Cardiac muscle cell (in vitro differentiated cells and primary cell): ENCODE results near the gene PTGER4. TPM values are rescaled to one million over a fixed set of nuclear protein-coding genes. Genes with fewer than 3 reads are reported as not detected.
A peak's percentile ranks its signal among the peaks of the same experiment; 100 is the strongest.

Source experiments
- DNase-seq, 2 donors: peaks; one replicate each; pipeline versions ENCODE4 v3.0.0 to v3.0.0-alpha.2; 2010 to 2017; ENCODE audit warnings: low read depth in 1 of 2, low spot score in 1 of 2
- H3K27ac ChIP-seq: fragments of 200-600 bp; sonication (generic); 2 replicates; pipeline ENCODE4 v1.5.1; 2016
- H3K27me3 ChIP-seq: fragments of 200-600 bp; sonication (generic); 2 replicates; pipeline ENCODE4 v1.6.0; 2016; ENCODE audit warnings: control low read depth
- H3K36me3 ChIP-seq: fragments of 200-600 bp; sonication (generic); 2 replicates; pipeline ENCODE4 v1.5.1; 2016; ENCODE audit warnings: control low read depth
- H3K4me1 ChIP-seq: fragments of 200-600 bp; sonication (generic); 2 replicates; pipeline ENCODE4 v1.8.1; 2017; ENCODE audit warnings: low read depth, mild to moderate bottlenecking, mixed run types
- H3K4me3 ChIP-seq: fragments of 200-600 bp; sonication (generic); 2 replicates; pipeline ENCODE4 v1.5.1; 2016; ENCODE audit warnings: mild to moderate bottlenecking
- H3K9me3 ChIP-seq: fragments of 200-600 bp; sonication (generic); 2 replicates; pipeline ENCODE4 v1.5.1; 2017; ENCODE audit warnings: low read depth, mild to moderate bottlenecking, control low read depth
- polyA plus RNA-seq: library from polyadenylated mRNA; unstranded; fragments of >200 nt; fragmentation: Nextera tagmentation; extraction: Ambion mirVana; gene quantifications from 2 replicates; pipeline ENCODE4 v1.2.1, GENCODE V29; 2016
- total RNA-seq: library from RNA; depleted of rRNA; stranded (reverse); fragments of >200 nt; gene quantifications from 2 replicates; pipeline ENCODE4 v1.2.3, GENCODE V29; 2016
- TF ChIP-seq, protein P1 (sequence below): IDR thresholded peaks from 2 replicates; pipeline ENCODE4 v1.5.1; 2012; ENCODE audit warnings: low read depth, mild to moderate bottlenecking, low read length

PTGER4 gene
- total and polyA plus RNA-seq, 2 experiments from 2014 or later, result 0.28 to 0.42 TPM

DNA sequence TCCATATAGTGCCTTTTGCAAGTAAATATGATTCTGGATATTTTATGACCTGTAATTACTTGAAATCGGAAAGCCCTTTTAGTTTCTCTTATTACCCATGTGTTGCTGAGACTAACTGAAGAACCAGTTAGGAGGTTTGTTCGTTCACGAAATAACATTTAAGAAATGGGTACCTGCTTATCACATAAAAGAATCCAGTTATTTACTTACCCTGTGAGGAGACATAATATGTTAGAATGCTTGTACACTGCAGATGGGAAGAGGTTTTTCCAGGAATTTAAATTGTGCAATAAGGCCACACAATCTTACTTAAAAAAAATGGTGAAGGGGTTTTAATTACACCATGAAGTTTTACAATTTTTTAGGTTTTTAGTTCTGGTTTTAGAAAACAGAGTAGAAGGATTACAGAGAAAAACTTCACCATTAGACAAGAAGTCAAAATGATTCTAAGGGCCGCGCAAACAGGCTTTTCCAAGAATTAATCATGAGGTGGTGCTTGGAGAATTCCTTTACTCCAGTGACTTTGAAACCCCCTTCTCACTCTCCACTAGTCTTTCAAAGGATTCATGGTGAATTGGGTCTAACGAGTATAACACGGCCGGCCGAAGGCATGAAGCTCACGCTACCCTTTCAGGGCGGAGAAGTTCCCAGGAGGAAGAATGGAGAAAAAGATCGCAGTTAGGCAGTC lies 1.1 kb upstream of the PTGER4 start:
- TF ChIP-seq, protein P1, sequence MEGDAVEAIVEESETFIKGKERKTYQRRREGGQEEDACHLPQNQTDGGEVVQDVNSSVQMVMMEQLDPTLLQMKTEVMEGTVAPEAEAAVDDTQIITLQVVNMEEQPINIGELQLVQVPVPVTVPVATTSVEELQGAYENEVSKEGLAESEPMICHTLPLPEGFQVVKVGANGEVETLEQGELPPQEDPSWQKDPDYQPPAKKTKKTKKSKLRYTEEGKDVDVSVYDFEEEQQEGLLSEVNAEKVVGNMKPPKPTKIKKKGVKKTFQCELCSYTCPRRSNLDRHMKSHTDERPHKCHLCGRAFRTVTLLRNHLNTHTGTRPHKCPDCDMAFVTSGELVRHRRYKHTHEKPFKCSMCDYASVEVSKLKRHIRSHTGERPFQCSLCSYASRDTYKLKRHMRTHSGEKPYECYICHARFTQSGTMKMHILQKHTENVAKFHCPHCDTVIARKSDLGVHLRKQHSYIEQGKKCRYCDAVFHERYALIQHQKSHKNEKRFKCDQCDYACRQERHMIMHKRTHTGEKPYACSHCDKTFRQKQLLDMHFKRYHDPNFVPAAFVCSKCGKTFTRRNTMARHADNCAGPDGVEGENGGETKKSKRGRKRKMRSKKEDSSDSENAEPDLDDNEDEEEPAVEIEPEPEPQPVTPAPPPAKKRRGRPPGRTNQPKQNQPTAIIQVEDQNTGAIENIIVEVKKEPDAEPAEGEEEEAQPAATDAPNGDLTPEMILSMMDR, result no peak
- H3K4me1 ChIP-seq, result peaks cover 12% of the 10 kb centered on the region
- DNase-seq, result peak in 1 of 2 donors; percentile 35
- no peak overlapping the region for H3K27ac ChIP-seq
- H3K36me3 ChIP-seq, result no peaks in the 10 kb centered on the region
- H3K9me3 ChIP-seq, result no peaks in the 10 kb centered on the region
- H3K4me3 ChIP-seq, result peak overlapping the region; percentile 61
- peaks cover 64% of the 10 kb centered on the region for H3K27me3 ChIP-seq

DNA sequence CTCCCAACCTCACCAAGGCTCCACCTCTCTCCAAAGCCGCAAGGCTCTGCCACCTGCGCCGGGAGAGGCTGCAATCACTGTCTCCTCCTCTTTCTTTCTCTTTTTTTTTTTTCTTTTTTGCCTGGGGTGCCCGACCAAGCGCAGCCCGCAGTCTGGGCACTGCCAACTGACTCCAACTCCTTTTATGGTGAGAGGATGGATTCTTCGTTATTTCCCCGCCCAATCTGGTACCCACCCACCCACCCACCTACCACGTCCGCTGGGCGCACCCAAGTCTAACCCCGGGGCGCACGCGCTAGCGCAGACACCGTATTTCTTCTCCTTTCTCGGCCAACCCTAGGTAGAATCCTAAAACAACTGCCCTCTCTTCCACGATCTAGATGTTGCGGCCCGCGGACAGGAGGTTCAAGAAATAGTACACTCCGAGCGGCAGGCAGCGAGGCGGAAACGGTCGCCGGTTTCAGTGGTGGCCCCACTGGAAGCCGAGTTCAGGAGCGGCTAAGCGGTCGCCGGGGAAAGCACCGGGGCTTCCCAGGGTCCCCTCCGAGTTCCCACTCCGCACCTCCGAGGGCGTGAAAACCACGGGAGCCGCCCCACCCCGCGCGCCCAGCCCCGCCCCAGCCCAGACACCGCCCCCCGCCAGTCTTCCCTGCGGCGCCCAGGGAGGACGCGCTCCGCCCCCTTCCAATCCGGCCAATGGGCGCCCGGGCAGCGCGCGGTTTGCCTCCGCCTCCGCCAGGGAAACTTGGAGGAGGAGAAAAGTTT lies 385 bp upstream of the PTGER4 start:
- TF ChIP-seq, protein P1, result no peak
- DNase-seq, result peak; percentile 91
- Histone ChIP-seq H3K27ac (peak overlapping the region; percentile 46), H3K4me3 (peak overlapping the region; percentile 61), H3K27me3 (peaks cover 68% of the 10 kb centered on the region), H3K36me3 (no peaks in the 10 kb centered on the region), H3K9me3 (no peaks in the 10 kb centered on the region), H3K4me1 (peaks cover 13% of the 10 kb centered on the region)

DNA sequence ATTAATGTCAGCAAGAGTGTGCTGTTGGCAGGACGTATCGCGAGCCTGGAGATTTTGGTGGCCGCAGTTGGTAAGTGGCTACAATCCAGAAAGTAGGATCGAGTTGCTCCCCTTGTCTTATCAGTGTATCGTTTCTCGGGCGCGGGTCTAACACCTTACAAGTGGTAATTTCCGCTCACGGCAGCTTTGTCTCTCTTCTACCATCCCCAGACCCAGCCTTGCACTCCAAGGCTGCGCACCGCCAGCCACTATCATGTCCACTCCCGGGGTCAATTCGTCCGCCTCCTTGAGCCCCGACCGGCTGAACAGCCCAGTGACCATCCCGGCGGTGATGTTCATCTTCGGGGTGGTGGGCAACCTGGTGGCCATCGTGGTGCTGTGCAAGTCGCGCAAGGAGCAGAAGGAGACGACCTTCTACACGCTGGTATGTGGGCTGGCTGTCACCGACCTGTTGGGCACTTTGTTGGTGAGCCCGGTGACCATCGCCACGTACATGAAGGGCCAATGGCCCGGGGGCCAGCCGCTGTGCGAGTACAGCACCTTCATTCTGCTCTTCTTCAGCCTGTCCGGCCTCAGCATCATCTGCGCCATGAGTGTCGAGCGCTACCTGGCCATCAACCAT lies 1.1 kb downstream of the PTGER4 start:
- H3K9me3 ChIP-seq, result no peaks in the 10 kb centered on the region
- H3K27me3 ChIP-seq, result peaks cover 72% of the 10 kb centered on the region
- TF ChIP-seq, protein P1, result no peak
- H3K4me1 ChIP-seq, result peaks cover 13% of the 10 kb centered on the region
- no peak for DNase-seq
- H3K36me3 ChIP-seq, result no peaks in the 10 kb centered on the region
- peak overlapping the region; percentile 61 for H3K4me3 ChIP-seq
- no peak overlapping the region for H3K27ac ChIP-seq

DNA sequence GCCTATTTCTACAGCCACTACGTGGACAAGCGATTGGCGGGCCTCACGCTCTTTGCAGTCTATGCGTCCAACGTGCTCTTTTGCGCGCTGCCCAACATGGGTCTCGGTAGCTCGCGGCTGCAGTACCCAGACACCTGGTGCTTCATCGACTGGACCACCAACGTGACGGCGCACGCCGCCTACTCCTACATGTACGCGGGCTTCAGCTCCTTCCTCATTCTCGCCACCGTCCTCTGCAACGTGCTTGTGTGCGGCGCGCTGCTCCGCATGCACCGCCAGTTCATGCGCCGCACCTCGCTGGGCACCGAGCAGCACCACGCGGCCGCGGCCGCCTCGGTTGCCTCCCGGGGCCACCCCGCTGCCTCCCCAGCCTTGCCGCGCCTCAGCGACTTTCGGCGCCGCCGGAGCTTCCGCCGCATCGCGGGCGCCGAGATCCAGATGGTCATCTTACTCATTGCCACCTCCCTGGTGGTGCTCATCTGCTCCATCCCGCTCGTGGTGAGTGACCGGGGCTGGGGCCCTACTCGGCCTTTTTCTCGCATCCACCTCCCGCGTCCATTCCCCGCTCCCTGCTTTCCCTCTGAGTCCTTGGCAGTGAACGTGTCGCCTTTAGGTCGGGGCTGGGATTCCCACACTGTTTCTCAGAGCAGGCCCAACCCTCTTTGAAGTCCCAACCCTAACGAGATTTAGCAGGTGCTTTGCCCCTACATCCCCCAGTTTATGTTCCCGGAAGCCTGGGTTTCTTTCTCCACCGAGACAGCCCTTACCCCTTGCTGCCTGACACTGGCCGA lies 1.8 kb downstream of the PTGER4 start:
- Histone ChIP-seq H3K4me1 (peaks cover 13% of the 10 kb centered on the region), H3K9me3 (no peaks in the 10 kb centered on the region), H3K36me3 (no peaks in the 10 kb centered on the region), H3K4me3 (peak overlapping the region; percentile 61), H3K27ac (no peak overlapping the region), H3K27me3 (peaks cover 72% of the 10 kb centered on the region)
- peak in 1 of 2 donors; percentile 18 for DNase-seq
- TF ChIP-seq, protein P1, result no peak
